NCI-H2029 treated with DMSO at 0.1 percent for 48 hours (cell line): Measurements from ENCODE around the gene ARFGEF3.
"Not testable (repeated sequence)": the region's sequence is repeated elsewhere in the genome, so short reads cannot be mapped to it uniquely, and the experiment has no call there.

Experiments used
- DNase-seq: peaks from one replicate; lab custom pipeline; 2025; lab: John Stamatoyannopoulos, UW

The ARFGEF3 gene

GRCh38 chr6:138162955-138163575 lies 1.3 kb downstream of the ARFGEF3 start:
- no peak for DNase-seq

DNA sequence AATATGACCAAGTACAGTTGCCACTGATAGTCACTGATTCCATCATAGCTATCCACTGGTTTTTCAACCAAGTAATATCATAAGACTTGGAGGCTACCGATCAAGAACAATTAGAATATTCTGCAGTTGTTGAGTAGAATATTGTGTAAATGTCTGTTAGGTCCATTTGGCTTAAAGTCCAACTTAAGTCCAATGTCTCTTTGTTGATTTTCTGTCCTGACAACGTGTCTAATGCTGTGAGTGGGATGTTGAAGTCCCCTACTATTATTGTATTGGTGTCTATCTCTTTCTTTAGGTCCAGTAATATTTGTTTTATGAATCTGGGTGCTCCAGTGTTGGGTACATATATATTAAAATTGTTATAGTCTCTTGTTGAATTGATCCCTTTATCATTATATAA lies 13.9 kb downstream of the ARFGEF3 start:
- DNase-seq: no peak

GRCh38 chr6:138176652-138177232 lies 15.0 kb downstream of the ARFGEF3 start:
- DNase-seq: no peak

GRCh38 chr6:138182939-138183789 lies 21.4 kb downstream of the ARFGEF3 start:
- no peak for DNase-seq

GRCh38 chr6:138183790-138184134 lies 22.0 kb downstream of the ARFGEF3 start:
- DNase-seq: no peak

DNA sequence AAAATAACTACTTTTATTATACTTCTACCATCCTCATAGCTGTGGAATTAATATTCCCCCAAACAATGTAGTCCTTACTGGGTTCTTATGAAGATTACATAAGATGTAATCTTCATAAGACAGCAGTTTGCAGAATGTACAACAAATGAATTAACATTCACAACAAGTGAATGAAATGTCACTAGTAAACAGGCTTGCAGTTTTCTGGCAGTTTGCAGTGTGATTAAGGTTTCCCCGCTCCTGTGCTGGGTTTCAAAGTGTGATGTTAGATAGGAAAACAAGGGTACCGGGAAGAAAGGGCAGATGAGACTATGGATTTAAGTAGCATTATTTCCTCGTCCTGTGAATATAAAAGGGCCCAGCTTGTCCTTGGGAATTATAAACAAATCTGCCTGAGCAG lies 22.5 kb downstream of the ARFGEF3 start:
- DNase-seq: no peak

DNA sequence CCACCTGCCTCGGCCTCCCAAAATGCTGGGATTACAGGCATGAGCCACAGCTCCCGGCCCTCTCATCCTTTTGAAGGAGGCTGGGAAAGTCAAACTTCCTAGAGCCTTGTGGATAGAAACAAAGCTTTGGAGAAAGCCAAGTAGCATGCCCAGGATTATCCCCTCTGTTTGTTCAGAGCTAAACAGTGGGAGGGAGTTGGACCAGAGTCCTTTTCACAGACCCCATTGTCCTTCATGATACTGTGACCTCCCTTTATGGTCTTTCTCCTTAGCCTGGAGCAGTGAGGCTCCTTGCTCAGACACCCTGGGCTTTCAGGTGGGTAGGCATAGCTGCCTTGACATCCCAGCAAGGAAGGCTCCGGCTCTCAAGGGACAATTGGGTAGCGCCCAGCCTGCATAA lies 25.4 kb downstream of the ARFGEF3 start:
- no peak for DNase-seq

GRCh38 chr6:138188278-138188941 lies 26.7 kb downstream of the ARFGEF3 start:
- DNase-seq: peak; percentile 12

GRCh38 chr6:138194287-138194686 lies 32.5 kb downstream of the ARFGEF3 start:
- no peak for DNase-seq

GRCh38 chr6:138196122-138196738 lies 34.5 kb downstream of the ARFGEF3 start:
- no peak for DNase-seq

DNA sequence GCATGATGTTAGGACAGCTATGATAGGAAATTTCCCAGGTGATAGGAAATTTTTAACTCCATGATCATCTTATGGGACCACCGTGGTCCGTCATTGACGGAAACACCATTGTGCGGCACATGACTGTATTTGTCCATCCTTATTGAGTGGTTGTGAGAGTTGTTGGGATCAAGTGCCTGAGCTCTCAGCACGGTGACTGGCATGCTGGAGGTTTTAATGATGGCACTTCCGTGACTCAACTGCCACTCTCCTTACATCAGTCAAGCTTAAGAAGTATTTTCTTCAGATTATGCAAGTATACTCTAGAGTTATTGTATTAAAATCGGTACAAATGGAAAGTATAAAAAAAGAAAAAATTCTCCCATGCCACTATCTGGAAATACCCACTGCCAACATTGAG lies 35.8 kb downstream of the ARFGEF3 start:
- no peak for DNase-seq

GRCh38 chr6:138198430-138199091 lies 36.8 kb downstream of the ARFGEF3 start:
- DNase-seq: no peak

DNA sequence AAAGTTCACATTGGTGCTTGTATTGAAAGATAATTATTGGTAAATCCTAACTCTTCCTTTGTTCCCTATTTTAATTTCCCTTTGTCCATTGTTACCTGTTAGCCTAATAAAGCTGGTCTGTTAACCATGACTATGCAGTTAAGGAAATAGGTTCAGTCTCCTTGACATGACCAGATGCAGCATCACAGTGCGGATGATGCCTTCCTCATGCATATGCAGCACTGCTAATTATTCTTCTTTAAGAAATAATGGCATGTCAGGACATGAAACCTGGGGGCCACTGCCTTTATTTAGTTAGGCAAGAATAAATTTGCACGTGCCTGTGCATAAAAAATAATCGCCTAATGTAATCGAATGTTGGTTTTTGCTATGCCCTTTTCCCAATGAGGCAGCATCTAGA lies 40.1 kb downstream of the ARFGEF3 start:
- DNase-seq: no peak

GRCh38 chr6:138203315-138203714 lies 41.6 kb downstream of the ARFGEF3 start:
- DNase-seq: no peak

- DNase-seq: no peak
Observed at GRCh38 chr6:138204303-138204702, 42.6 kb downstream of the ARFGEF3 start.

GRCh38 chr6:138204792-138205384 lies 43.1 kb downstream of the ARFGEF3 start:
- no peak for DNase-seq

DNA sequence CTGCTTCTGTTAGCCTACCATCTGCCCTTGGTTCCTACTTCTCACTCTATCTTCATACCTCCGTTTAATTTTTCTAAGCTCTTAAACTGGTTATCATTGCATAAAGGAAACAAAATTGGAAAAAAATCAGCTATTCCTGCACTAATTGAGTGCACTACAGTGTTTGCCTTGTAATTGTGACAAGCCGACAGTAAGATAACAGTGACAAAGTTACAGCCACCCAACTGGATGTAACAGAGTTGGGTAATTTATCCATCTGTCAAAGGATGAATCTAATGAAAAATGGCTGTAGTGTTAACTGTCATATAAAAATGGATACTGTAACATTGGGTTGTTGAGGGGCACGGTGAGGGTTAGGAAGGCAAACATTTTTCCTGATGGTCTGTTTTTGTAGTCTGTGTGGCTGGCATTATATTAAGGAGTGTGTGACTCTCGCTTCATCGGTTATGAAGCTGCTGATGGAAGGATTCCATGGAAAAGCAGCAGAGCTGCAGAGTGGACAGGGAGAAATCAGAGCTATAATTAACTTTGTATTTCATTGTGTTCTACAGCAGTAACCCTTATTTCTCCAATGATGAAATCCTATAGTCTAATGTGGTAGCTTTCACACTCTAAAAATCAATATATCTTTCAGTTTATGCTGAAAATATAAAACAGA lies 43.8 kb downstream of the ARFGEF3 start:
- DNase-seq: no peak

GRCh38 chr6:138206862-138207261 lies 45.1 kb downstream of the ARFGEF3 start:
- no peak for DNase-seq

GRCh38 chr6:138211048-138211581 lies 49.4 kb downstream of the ARFGEF3 start:
- no peak for DNase-seq

GRCh38 chr6:138211601-138212000 lies 49.9 kb downstream of the ARFGEF3 start:
- no peak for DNase-seq

DNA sequence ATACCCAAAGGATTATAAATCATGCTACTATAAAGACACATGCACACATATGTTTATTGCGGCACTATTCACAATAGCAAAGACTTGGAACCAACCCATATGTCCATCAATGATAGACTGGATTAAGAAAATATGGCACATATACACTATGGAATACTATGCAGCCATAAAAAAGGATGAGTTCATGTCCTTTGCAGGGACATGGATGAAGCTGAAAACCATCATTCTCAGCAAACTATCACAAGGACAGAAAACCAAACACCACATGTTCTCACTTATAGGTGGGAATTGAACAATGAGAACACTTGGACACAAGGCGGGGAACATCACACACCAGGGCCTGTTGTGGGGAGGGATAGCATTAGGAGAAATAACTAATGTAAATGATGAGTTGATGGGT lies 50.8 kb downstream of the ARFGEF3 start:
- DNase-seq: not testable (repeated sequence)
